Transverse colon (tissue), 4 donors: ENCODE measurements around the gene CHST11.

ENCODE experiments used
- CTCF ChIP-seq, 5 experiments: fragments of 200-600 bp in 3 of 5; fragments of 450-650 bp in 2 of 5; sonication (generic) in 3 of 5; IDR thresholded peaks; 1 replicate in 2 of 5; 2 replicates in 3 of 5; pipeline ENCODE4 v1.5.1; 2016 to 2017; ENCODE audit warnings: antibody characterized with exemption in 5 of 5, inconsistent platforms in 3 of 5, mild to moderate bottlenecking in 2 of 5, moderate library complexity in 1 of 5
- EP300 ChIP-seq: sonication (generic); formaldehyde crosslinking; IDR thresholded peaks from one replicate; pipeline ENCODE4 v1.6.1; 2017; ENCODE audit warnings: antibody characterized with exemption, low read depth
- POLR2A ChIP-seq: fragments of 450-650 bp; IDR thresholded peaks from one replicate; pipeline ENCODE4 v1.6.1; 2016; ENCODE audit warnings: antibody characterized with exemption, mild to moderate bottlenecking, moderate library complexity
- POLR2AphosphoS5 ChIP-seq, 3 donors: sonication (generic); formaldehyde crosslinking; IDR thresholded peaks; one replicate each; pipeline ENCODE4 v1.6.1; 2016; ENCODE audit warnings: antibody characterized with exemption in 3 of 3

GRCh38 chr12:104415342-104415980 lies 41.3 kb upstream of the CHST11 start:
- no peak for TF ChIP-seq CTCF (IDR thresholded peaks at IDR 0.05)
- TF ChIP-seq EP300 = no peak
- no peak for TF ChIP-seq POLR2AphosphoS5 (IDR thresholded peaks at IDR 0.05)
- no peak for TF ChIP-seq POLR2A
